Brain microvascular endothelial cell (primary cell): ENCODE data around the gene NPIPB2.
A peak's percentile ranks its signal among the peaks of the same experiment; 100 is the strongest.
"Not testable (repeated sequence)": the region's sequence is repeated elsewhere in the genome, so short reads cannot be mapped to it uniquely, and the experiment has no call there.

ENCODE experiments used
- DNase-seq: peaks from one replicate; pipeline ENCODE4 v3.0.0-alpha.2; 2020
- H3K27ac ChIP-seq: fragments of 250-450 bp; sonication (Bioruptor Pico); 2 replicates; pipeline ENCODE4 v1.5.1; 2020; ENCODE audit warnings: mild to moderate bottlenecking, moderate library complexity
- H3K27me3 ChIP-seq: fragments of 250-450 bp; sonication (Bioruptor Pico); replicated peaks from 2 replicates; pipeline ENCODE4 v1.5.1; 2020; ENCODE audit warnings: mild to moderate bottlenecking
- H3K36me3 ChIP-seq: fragments of 250-450 bp; sonication (Bioruptor Pico); replicated peaks from 2 replicates; pipeline ENCODE4 v1.5.1; 2020; ENCODE audit warnings: mild to moderate bottlenecking
- H3K4me3 ChIP-seq: 2 replicates; pipeline ENCODE4 v1.5.1; 2011; ENCODE audit warnings: low read depth, mild to moderate bottlenecking, control low read depth, low read length, moderate library complexity
- in situ Hi-C: cut with HindIII; loops from 2 replicates; pipeline ENCODE4 v1.10.0; 2017; ENCODE audit warnings: low sequenced_read_pairs, low pct_ligation_motif_present
- TF ChIP-seq, protein P1 (sequence below): IDR thresholded peaks from 2 replicates; pipeline ENCODE4 v1.5.1; 2011; ENCODE audit warnings: low read depth, mild to moderate bottlenecking, moderate library complexity, low read length, control low read depth, inconsistent platforms; ENCODE audit errors: missing control alignments

Gene NPIPB2

DNA sequence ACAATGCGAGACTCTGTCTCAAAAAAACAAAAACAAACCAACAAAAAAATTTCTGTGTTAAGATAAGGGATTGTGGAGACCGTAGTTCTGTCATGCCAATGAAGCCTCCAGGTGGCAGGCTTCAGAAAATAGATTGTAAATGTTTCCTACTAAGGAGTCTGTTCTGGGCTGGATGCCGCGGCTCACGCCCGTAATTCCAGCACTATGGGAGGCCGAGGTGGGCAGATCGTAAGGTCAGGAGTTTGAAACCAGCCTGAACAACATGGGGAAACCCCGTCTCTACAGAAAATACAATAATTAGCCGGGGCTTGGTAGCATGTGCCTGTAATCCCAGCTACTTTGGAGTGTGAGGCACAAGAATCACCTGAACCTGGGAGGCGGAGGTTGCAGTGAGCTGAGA is 30.3 kb upstream of the NPIPB2 start:
- Histone ChIP-seq H3K27ac (no peak overlapping the region), H3K36me3 (peaks cover 3% of the 10 kb centered on the region), H3K4me3 (no peak overlapping the region), H3K27me3 (no peaks in the 10 kb centered on the region)
- in situ Hi-C loops, result no loop called here
- TF ChIP-seq, protein P1, sequence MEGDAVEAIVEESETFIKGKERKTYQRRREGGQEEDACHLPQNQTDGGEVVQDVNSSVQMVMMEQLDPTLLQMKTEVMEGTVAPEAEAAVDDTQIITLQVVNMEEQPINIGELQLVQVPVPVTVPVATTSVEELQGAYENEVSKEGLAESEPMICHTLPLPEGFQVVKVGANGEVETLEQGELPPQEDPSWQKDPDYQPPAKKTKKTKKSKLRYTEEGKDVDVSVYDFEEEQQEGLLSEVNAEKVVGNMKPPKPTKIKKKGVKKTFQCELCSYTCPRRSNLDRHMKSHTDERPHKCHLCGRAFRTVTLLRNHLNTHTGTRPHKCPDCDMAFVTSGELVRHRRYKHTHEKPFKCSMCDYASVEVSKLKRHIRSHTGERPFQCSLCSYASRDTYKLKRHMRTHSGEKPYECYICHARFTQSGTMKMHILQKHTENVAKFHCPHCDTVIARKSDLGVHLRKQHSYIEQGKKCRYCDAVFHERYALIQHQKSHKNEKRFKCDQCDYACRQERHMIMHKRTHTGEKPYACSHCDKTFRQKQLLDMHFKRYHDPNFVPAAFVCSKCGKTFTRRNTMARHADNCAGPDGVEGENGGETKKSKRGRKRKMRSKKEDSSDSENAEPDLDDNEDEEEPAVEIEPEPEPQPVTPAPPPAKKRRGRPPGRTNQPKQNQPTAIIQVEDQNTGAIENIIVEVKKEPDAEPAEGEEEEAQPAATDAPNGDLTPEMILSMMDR, result peak; percentile 49
- DNase-seq, result no peak

DNA sequence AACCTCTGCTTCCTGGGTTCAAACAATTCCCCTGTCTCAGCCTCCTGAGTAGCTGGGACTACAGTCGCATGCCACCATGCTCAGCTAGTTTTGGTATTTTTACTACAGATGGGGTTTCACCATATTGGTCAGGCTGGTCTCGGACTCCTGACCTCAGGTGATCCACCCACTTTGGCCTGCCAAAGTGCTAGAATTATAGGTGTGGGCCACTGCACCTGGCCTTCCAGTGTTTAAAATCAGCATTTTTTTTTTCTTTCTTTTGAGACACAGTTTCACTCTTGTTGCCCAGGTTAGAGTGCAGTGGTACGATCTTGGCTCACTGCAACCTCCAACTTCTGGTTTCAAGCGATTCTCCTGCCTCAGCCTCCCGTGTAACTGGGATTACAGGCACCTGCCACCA is 28.4 kb upstream of the NPIPB2 start:
- H3K4me3 ChIP-seq, H3K36me3 ChIP-seq, in situ Hi-C loops, DNase-seq, H3K27me3 ChIP-seq, H3K27ac ChIP-seq: not testable (repeated sequence)

DNA sequence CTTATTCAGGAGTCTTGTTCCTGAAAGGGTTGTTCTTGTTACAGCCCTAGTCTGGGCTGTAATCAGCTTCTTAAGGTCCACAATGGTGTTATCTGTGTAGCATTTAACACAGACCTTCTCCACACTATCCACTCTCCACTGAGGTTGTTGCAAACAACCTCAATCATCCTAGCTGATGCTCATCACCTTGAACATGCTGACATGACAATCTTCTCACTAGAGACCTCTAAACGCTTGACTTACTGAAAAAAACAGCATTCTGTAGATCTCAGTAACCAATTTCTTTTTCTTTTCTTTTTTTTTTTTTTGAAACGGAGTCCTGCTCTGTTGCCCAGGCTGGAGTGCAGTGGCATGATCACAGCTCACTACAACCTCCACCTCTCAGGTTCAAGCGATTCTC is 26.7 kb upstream of the NPIPB2 start:
- no peaks in the 10 kb centered on the region for H3K27me3 ChIP-seq
- in situ Hi-C loops, result no loop called here
- DNase-seq, result no peak
- TF ChIP-seq, protein P1, result no peak
- H3K36me3 ChIP-seq, result no peaks in the 10 kb centered on the region
- no peak overlapping the region for H3K27ac ChIP-seq
- H3K4me3 ChIP-seq, result no peak overlapping the region

GRCh38 chr16:11967195-11967911 is 25.5 kb upstream of the NPIPB2 start:
- no peaks in the 10 kb centered on the region for H3K27me3 ChIP-seq
- no peak for DNase-seq
- TF ChIP-seq, protein P1, result no peak
- no peaks in the 10 kb centered on the region for H3K36me3 ChIP-seq
- in situ Hi-C loops, result no loop called here
- no peak overlapping the region for H3K4me3 ChIP-seq
- H3K27ac ChIP-seq, result no peak overlapping the region

GRCh38 chr16:11966173-11966572 is 24.3 kb upstream of the NPIPB2 start:
- no peaks in the 10 kb centered on the region for H3K36me3 ChIP-seq
- H3K27me3 ChIP-seq, result no peaks in the 10 kb centered on the region
- no peak overlapping the region for H3K27ac ChIP-seq
- no peak overlapping the region for H3K4me3 ChIP-seq
- DNase-seq, result no peak
- TF ChIP-seq, protein P1, result no peak
- in situ Hi-C loops, result no loop called here

DNA sequence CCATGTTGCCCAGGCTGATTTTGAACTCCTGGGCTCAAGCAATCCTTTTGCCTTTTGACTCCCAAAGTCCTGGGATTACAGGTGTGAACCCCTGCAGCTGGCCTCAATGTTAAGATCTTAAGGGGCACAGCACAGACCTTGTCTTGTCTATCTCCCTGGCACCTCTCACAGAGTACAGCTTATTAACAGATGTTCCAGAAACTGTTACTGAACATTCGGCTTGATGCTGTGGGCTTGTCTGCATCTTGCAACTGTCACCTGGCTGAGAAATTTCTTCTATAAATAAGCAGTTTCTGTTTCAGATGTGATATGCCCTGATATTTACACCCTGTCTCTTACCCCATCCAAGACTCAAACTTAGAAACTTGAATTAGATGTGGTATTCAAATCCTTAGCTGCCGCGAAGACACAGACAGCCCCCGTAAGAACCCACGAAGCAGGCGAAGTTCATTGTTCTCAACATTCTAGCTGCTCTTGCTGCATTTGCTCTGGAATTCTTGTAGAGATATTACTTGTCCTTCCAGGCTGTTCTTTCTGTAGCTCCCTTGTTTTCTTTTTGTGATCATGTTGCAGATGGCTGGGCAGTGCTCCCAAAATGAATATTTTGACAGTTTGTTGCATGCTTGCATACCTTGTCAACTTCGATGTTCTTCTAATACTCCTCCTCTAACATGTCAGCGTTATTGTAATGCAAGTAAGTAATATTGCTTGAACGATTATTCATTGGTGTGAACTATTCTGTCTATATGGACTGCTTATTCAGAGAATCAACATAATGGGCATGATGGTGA is 23.1 kb upstream of the NPIPB2 start, which contains the start of gene TNFRSF17:
TNFRSF17 (plus strand) TSS at position 450 of the 791 bp plus-strand sequence; CDS start at position 565, 115 bp downstream.
- no peak for DNase-seq
- Histone ChIP-seq H3K27ac (no peak within 1 kb of the TSS), H3K4me3 (no peak within 1 kb of the TSS), H3K36me3 (no peaks in the 10 kb centered on the region), H3K27me3 (no peaks in the 10 kb centered on the region)
- in situ Hi-C loops, result no loop called here
- TF ChIP-seq, protein P1, result no peak
